OCI-LY1 (cell line): ENCODE data around the gene RPS6KL1.

Source experiments
- H2AFZ ChIP-seq: fragments of 200-600 bp; sonication (generic), shearing (Covaris generic); 2 replicates; pipeline ENCODE4 v1.6.0; 2014; ENCODE audit warnings: antibody characterized with exemption, mild to moderate bottlenecking, low read length
- H3F3A ChIP-seq: fragments of 200-600 bp; sonication (generic), shearing (Covaris generic); 2 replicates; pipeline ENCODE4 v1.6.0; 2014; ENCODE audit warnings: mild to moderate bottlenecking, antibody characterized with exemption, low read length, moderate library complexity; ENCODE audit not compliant: insufficient read depth
- H3K27ac ChIP-seq: fragments of 200-600 bp; sonication (generic); 2 replicates; pipeline ENCODE4 v1.5.1; 2014; ENCODE audit warnings: low read length, mixed run types, mild to moderate bottlenecking, low read depth; ENCODE audit not compliant: poor library complexity, severe bottlenecking
- H3K27me3 ChIP-seq: fragments of 200-600 bp; sonication (generic); 2 replicates; pipeline ENCODE4 v1.6.0; 2014; ENCODE audit warnings: antibody characterized with exemption, mild to moderate bottlenecking, low read length, moderate library complexity; ENCODE audit not compliant: insufficient read depth
- H3K36me3 ChIP-seq: fragments of 200-600 bp; sonication (generic); 2 replicates; pipeline ENCODE4 v1.6.1; 2014; ENCODE audit warnings: mild to moderate bottlenecking, antibody characterized with exemption, low read length, moderate library complexity, mixed read lengths; ENCODE audit not compliant: insufficient read depth
- H3K4me1 ChIP-seq: fragments of 200-600 bp; sonication (generic); 2 replicates; pipeline ENCODE4 v1.5.1; 2014; ENCODE audit warnings: mild to moderate bottlenecking, low read length, moderate library complexity; ENCODE audit not compliant: insufficient read depth, severe bottlenecking
- H3K4me2 ChIP-seq: fragments of 200-600 bp; sonication (generic), shearing (Covaris generic); 2 replicates; pipeline ENCODE4 v1.6.1; 2014; ENCODE audit warnings: low read length
- H3K4me3 ChIP-seq: fragments of 200-600 bp; sonication (generic); 2 replicates; pipeline ENCODE4 v1.5.1; 2014; ENCODE audit warnings: low read length, low read depth, mild to moderate bottlenecking, mixed read lengths; ENCODE audit not compliant: poor library complexity, severe bottlenecking
- H3K79me2 ChIP-seq: fragments of 200-600 bp; shearing (Covaris generic); 2 replicates; pipeline ENCODE4 v1.6.1; 2016; ENCODE audit warnings: mixed run types, low read length, mixed read lengths; ENCODE audit not compliant: insufficient read depth
- H3K9ac ChIP-seq: fragments of 200-600 bp; sonication (generic), shearing (Covaris generic); 2 replicates; pipeline ENCODE4 v1.6.1; 2014; ENCODE audit warnings: mild to moderate bottlenecking, low read length, mixed read lengths
- H3K9me2 ChIP-seq: fragments of 200-600 bp; sonication (generic), shearing (Covaris generic); 2 replicates; pipeline ENCODE4 v1.6.1; 2014; ENCODE audit warnings: low read depth, mild to moderate bottlenecking, low read length, mixed read lengths
- H3K9me3 ChIP-seq: fragments of 200-600 bp; shearing (Covaris generic); 2 replicates; pipeline ENCODE4 v1.6.1; 2014; ENCODE audit warnings: low read length, mixed read lengths
- H4K20me1 ChIP-seq: fragments of 200-600 bp; sonication (generic), shearing (Covaris generic); 2 replicates; pipeline ENCODE4 v1.6.0; 2016; ENCODE audit warnings: mild to moderate bottlenecking, low read length; ENCODE audit not compliant: insufficient read depth
- CTCF ChIP-seq: fragments of 200-600 bp; sonication (generic), shearing (Covaris generic); IDR thresholded peaks from 2 replicates; pipeline ENCODE4 v1.5.1; 2017; ENCODE audit warnings: mild to moderate bottlenecking, antibody characterized with exemption, low read length, moderate library complexity, mixed read lengths
- EZH2 ChIP-seq: fragments of 200-600 bp; sonication (generic), shearing (Covaris generic); IDR thresholded peaks from 2 replicates; pipeline ENCODE4 v1.8.0; 2017; ENCODE audit warnings: borderline replicate concordance, mixed run types, mild to moderate bottlenecking, antibody characterized with exemption, low read length, moderate library complexity, mixed read lengths

RPS6KL1 gene

GRCh38 chr14:74893614-74894091 is 29.4 kb downstream of the RPS6KL1 start:
- Histone ChIP-seq H3K79me2 (peaks cover 2% of the 10 kb centered on the region; the same call in 1 of the 2 replicates), H3K4me3 (no peak overlapping the region), H3K27me3 (no peaks in the 10 kb centered on the region), H4K20me1 (no peaks in the 10 kb centered on the region), H3K27ac (no peak overlapping the region), H3K4me1 (no peaks in the 10 kb centered on the region), H3K9me2 (no peaks in the 10 kb centered on the region), H3K9ac (no peak overlapping the region), H3K36me3 (peaks cover 98% of the 10 kb centered on the region), H3K4me2 (no peak overlapping the region), H3F3A (no peaks in the 10 kb centered on the region), H2AFZ (no peak overlapping the region), H3K9me3 (no peaks in the 10 kb centered on the region)
- no peak for TF ChIP-seq CTCF
- TF ChIP-seq EZH2: no peak

GRCh38 chr14:74892745-74893144 is 30.3 kb downstream of the RPS6KL1 start:
- Histone ChIP-seq H3K27ac (no peak overlapping the region), H3K9me2 (no peaks in the 10 kb centered on the region), H3K9me3 (no peaks in the 10 kb centered on the region), H3K4me3 (no peak overlapping the region), H3F3A (no peaks in the 10 kb centered on the region), H2AFZ (no peak overlapping the region), H3K9ac (no peak overlapping the region), H3K4me1 (no peaks in the 10 kb centered on the region), H3K79me2 (peaks cover 11% of the 10 kb centered on the region), H3K27me3 (no peaks in the 10 kb centered on the region), H3K36me3 (peaks cover 99% of the 10 kb centered on the region), H4K20me1 (no peaks in the 10 kb centered on the region), H3K4me2 (no peak overlapping the region)
- TF ChIP-seq CTCF: no peak
- TF ChIP-seq EZH2: no peak

GRCh38 chr14:74891870-74892269 is 31.2 kb downstream of the RPS6KL1 start:
- Histone ChIP-seq H3K4me1 (no peaks in the 10 kb centered on the region), H3K4me3 (no peak overlapping the region), H3K4me2 (no peak overlapping the region), H4K20me1 (no peaks in the 10 kb centered on the region), H3K9me2 (no peaks in the 10 kb centered on the region), H2AFZ (no peak overlapping the region), H3K27me3 (no peaks in the 10 kb centered on the region), H3K27ac (no peak overlapping the region), H3K9ac (no peak overlapping the region), H3K36me3 (peaks cover 98% of the 10 kb centered on the region), H3K79me2 (peaks cover 20% of the 10 kb centered on the region), H3F3A (no peaks in the 10 kb centered on the region), H3K9me3 (no peaks in the 10 kb centered on the region)
- TF ChIP-seq EZH2 (no peak), CTCF (no peak)
